Neuronal stem cell (in vitro differentiated cells): Measurements from ENCODE around the gene CATSPERD.
A peak's percentile ranks its signal among the peaks of the same experiment; 100 is the strongest.
"Not testable (repeated sequence)": the region's sequence is repeated elsewhere in the genome, so short reads cannot be mapped to it uniquely, and the experiment has no call there.

Experiments
- DNase-seq: peaks from one replicate; pipeline ENCODE4 v3.0.0-alpha.2; 2013; ENCODE audit warnings: low spot score
- H2AFZ ChIP-seq: one replicate; pipeline ENCODE4 v1.6.1; 2013; ENCODE audit warnings: mild to moderate bottlenecking, low read length, inconsistent platforms
- H2AK5ac ChIP-seq: 2 replicates; pipeline ENCODE4 v1.6.1; 2013; ENCODE audit warnings: low read depth, mild to moderate bottlenecking, inconsistent platforms, low read length, moderate library complexity, mixed read lengths
- H2BK120ac ChIP-seq: 2 replicates; pipeline ENCODE4 v1.6.1; 2013; ENCODE audit warnings: low read depth, mild to moderate bottlenecking, inconsistent platforms, low read length, moderate library complexity, mixed read lengths
- H2BK12ac ChIP-seq: one replicate; pipeline ENCODE4 v1.6.1; 2013; ENCODE audit warnings: low read length, inconsistent platforms
- H2BK15ac ChIP-seq: 2 replicates; pipeline ENCODE4 v1.6.1; 2013; ENCODE audit warnings: mild to moderate bottlenecking, low read length, inconsistent platforms, mixed read lengths
- H2BK5ac ChIP-seq: one replicate; pipeline ENCODE4 v1.6.1; 2013; ENCODE audit warnings: inconsistent platforms, mild to moderate bottlenecking, low read length, moderate library complexity
- H3K14ac ChIP-seq: one replicate; pipeline ENCODE4 v1.6.1; 2013; ENCODE audit warnings: low read length, inconsistent platforms
- H3K18ac ChIP-seq: 2 replicates; pipeline ENCODE4 v1.6.1; 2013; ENCODE audit warnings: low read length, inconsistent platforms
- H3K23ac ChIP-seq: 2 replicates; pipeline ENCODE4 v1.6.1; 2013; ENCODE audit warnings: low read depth, mild to moderate bottlenecking, mixed read lengths, low read length, inconsistent platforms; ENCODE audit not compliant: poor library complexity
- H3K27ac ChIP-seq: replicated peaks from 3 replicates; pipeline ENCODE4 v1.5.1; 2013; ENCODE audit warnings: low read length, inconsistent platforms
- H3K27me3 ChIP-seq, 3 experiments: 2 replicates each; pipeline ENCODE4 v1.6.1; 2013; ENCODE audit warnings: low read length in 3 of 3, mild to moderate bottlenecking in 2 of 3, inconsistent platforms in 1 of 3, low read depth in 1 of 3, mixed read lengths in 1 of 3, moderate library complexity in 1 of 3; ENCODE audit not compliant: control insufficient read depth in 3 of 3, insufficient read depth in 3 of 3
- H3K36me3 ChIP-seq, 2 donors: replicated peaks in 1 of 2; 2 replicates each; pipeline ENCODE4 v1.6.1; 2013; ENCODE audit warnings: low read length in 2 of 2; ENCODE audit not compliant: control insufficient read depth in 2 of 2, insufficient read depth in 2 of 2
- H3K4ac ChIP-seq: 2 replicates; pipeline ENCODE4 v1.6.1; 2013; ENCODE audit warnings: inconsistent platforms, mild to moderate bottlenecking, low read length, moderate library complexity
- H3K4me1 ChIP-seq, 2 donors: 1 replicate in 1 of 2; 2 replicates in 1 of 2; pipeline ENCODE4 v1.6.1; 2013; ENCODE audit warnings: low read length in 2 of 2, low read depth in 1 of 2; ENCODE audit not compliant: control insufficient read depth in 2 of 2, insufficient read depth in 1 of 2
- H3K4me2 ChIP-seq: one replicate; pipeline ENCODE4 v1.6.1; 2013; ENCODE audit warnings: mild to moderate bottlenecking, low read length, inconsistent platforms; ENCODE audit not compliant: insufficient read depth, poor library complexity, severe bottlenecking
- H3K4me3 ChIP-seq, 2 donors: 2 replicates each; pipeline ENCODE4 v1.5.1; 2013; ENCODE audit warnings: low read length in 2 of 2, mild to moderate bottlenecking in 2 of 2, inconsistent platforms in 1 of 2, moderate library complexity in 1 of 2
- H3K79me1 ChIP-seq: one replicate; pipeline ENCODE4 v1.6.1; 2013; ENCODE audit warnings: low read depth, mild to moderate bottlenecking, inconsistent platforms, low read length, moderate library complexity
- H3K9ac ChIP-seq: one replicate; pipeline ENCODE4 v1.6.1; 2013; ENCODE audit warnings: mild to moderate bottlenecking, low read depth, low read length, inconsistent platforms; ENCODE audit not compliant: poor library complexity
- H3K9me3 ChIP-seq, 2 donors: replicated peaks in 1 of 2; 2 replicates each; pipeline versions ENCODE3 to v1.6.1; 2013; ENCODE audit warnings: low read length in 2 of 2, mild to moderate bottlenecking in 2 of 2, inconsistent platforms in 1 of 2, low read depth in 1 of 2, mixed read lengths in 1 of 2, moderate library complexity in 1 of 2; ENCODE audit not compliant: control insufficient read depth in 2 of 2, insufficient read depth in 1 of 2
- H4K8ac ChIP-seq: one replicate; pipeline ENCODE4 v1.6.1; 2013; ENCODE audit warnings: low read depth, mild to moderate bottlenecking, inconsistent platforms, low read length, moderate library complexity
- H4K91ac ChIP-seq: one replicate; pipeline ENCODE4 v1.6.1; 2013; ENCODE audit warnings: low read length, low read depth, mild to moderate bottlenecking, inconsistent platforms; ENCODE audit not compliant: poor library complexity
- WGBS, 2 donors: extraction: QIAGEN DNeasy Blood & Tissue Kit; methylation state at CpG; one replicate each; pipeline ENCODE4 v1.1.7; 2013; ENCODE audit warnings: missing lambda C conversion rate in 2 of 2, mixed read lengths in 1 of 2; ENCODE audit not compliant: insufficient read length in 2 of 2, insufficient replicate concordance in 1 of 2; ENCODE audit errors: extremely low coverage in 2 of 2; 5-methylcytosine and 5-hydroxymethylcytosine counted together

The CATSPERD gene

DNA sequence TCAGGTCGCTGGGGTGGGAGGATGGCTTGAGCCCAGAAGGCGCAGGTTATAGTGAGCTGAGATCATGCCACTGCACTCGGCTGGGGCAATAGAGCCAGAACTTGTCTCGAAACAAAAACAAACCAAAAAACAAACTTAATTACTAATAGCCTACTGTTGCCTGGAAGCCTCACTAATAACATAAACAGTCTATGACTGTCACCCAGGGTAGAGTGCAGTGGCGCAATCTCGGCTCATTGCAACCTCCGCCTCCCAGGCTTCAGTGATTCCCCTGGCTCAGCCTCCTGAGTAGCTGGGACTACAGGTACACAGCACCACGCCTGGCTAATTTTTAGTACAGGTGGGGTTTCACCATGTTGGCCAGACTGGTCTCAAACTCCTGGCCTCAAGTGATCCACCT lies 18.0 kb downstream of the CATSPERD start:
- Histone ChIP-seq H3K4ac (no peak overlapping the region), H3K27me3 (peaks cover 0 to 3% (median 0%) of the 10 kb centered on the region in 3 experiments), H2BK120ac (no peak overlapping the region), H3K9ac (no peak overlapping the region), H4K91ac (no peak overlapping the region), H3K36me3 (peaks cover 0 to 2% of the 10 kb centered on the region in 2 donors), H3K23ac (no peak overlapping the region), H3K14ac (no peak overlapping the region), H3K9me3 (peaks cover 0 to 3% of the 10 kb centered on the region in 2 donors), H3K4me3 (no peak overlapping the region), H3K27ac (no peak overlapping the region), H4K8ac (no peak overlapping the region), H2BK15ac (no peak overlapping the region), H2BK5ac (no peak overlapping the region), H3K79me1 (peaks cover 2% of the 10 kb centered on the region), H3K4me1 (peaks cover 0 to 2% of the 10 kb centered on the region in 2 donors), H3K18ac (no peak overlapping the region), H3K4me2 (no peak overlapping the region), H2AK5ac (no peak overlapping the region), H2AFZ (no peak overlapping the region), H2BK12ac (no peak overlapping the region)
- no CpG with 5 or more reads among the region's 8 CpGs for WGBS, 2 donors
- DNase-seq: no peak

GRCh38 chr19:5742051-5742450 lies 21.6 kb downstream of the CATSPERD start:
- Histone ChIP-seq H2BK120ac (no peak overlapping the region), H2BK5ac (no peak overlapping the region), H3K9ac (peak overlapping the region; percentile 77), H2AFZ (no peak overlapping the region), H3K23ac (peak overlapping the region; percentile 98), H3K36me3 (peaks cover 0 to 2% of the 10 kb centered on the region in 2 donors), H3K79me1 (peaks cover 2% of the 10 kb centered on the region), H3K4me2 (no peak overlapping the region), H3K27me3 (peaks cover 0 to 3% (median 0%) of the 10 kb centered on the region in 3 experiments), H4K91ac (peak overlapping the region; percentile 53), H2BK15ac (no peak overlapping the region), H3K27ac (no peak overlapping the region), H3K4me1 (peaks cover 0 to 2% of the 10 kb centered on the region in 2 donors), H3K14ac (no peak overlapping the region), H4K8ac (peak overlapping the region; percentile 65), H2AK5ac (no peak overlapping the region), H3K9me3 (peaks cover 0 to 3% of the 10 kb centered on the region in 2 donors), H3K4ac (peak overlapping the region; percentile 98), H2BK12ac (no peak overlapping the region), H3K4me3 (peak overlapping the region in 1 of 2 donors; percentile 57), H3K18ac (no peak overlapping the region)
- WGBS, 2 donors: 100% methylated on average over 5 of the region's 19 CpGs; no CpG with 5 or more reads in 1 of the 2 donors
- no peak for DNase-seq

DNA sequence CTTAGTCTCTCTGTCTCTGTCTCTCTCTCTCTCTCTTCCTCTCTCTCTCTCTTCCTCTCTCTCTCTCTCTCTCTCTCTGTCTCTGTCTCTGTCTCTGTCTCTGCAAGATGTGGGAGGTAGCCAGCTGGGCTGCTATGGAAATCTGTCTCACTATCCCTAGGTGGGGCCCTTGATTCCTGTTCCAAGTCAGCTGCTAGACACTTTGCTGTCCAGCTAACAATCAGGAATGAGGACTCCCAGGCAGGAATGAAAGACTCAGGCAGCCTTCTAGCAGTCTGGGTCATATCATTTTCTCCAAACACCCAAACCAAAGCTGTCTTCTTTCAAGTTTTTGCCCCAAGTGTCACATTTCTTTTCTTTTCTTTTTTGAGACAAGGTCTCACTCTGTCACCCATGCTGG lies 23.2 kb downstream of the CATSPERD start:
- H3K27me3 ChIP-seq: peaks cover 0 to 3% (median 0%) of the 10 kb centered on the region in 3 experiments
- DNase-seq: no peak
- no peak overlapping the region for H2AFZ ChIP-seq
- H2BK120ac ChIP-seq: no peak overlapping the region
- peaks cover 0 to 2% of the 10 kb centered on the region in 2 donors for H3K4me1 ChIP-seq
- H3K4ac ChIP-seq: no peak overlapping the region
- H4K8ac ChIP-seq: no peak overlapping the region
- no peak overlapping the region for H2BK12ac ChIP-seq
- peaks cover 0 to 3% of the 10 kb centered on the region in 2 donors for H3K9me3 ChIP-seq
- no peak overlapping the region for H3K18ac ChIP-seq
- H3K9ac ChIP-seq: no peak overlapping the region
- H3K23ac ChIP-seq: no peak overlapping the region
- H3K79me1 ChIP-seq: peaks cover 2% of the 10 kb centered on the region
- no peak overlapping the region for H2BK15ac ChIP-seq
- no peak overlapping the region for H3K27ac ChIP-seq
- no peak overlapping the region for H2BK5ac ChIP-seq
- no peak overlapping the region for H3K4me3 ChIP-seq
- H2AK5ac ChIP-seq: no peak overlapping the region
- peaks cover 0 to 2% of the 10 kb centered on the region in 2 donors for H3K36me3 ChIP-seq
- H3K14ac ChIP-seq: no peak overlapping the region
- H4K91ac ChIP-seq: no peak overlapping the region
- no peak overlapping the region for H3K4me2 ChIP-seq

GRCh38 chr19:5744999-5745398 lies 24.6 kb downstream of the CATSPERD start:
- H3K4me2 ChIP-seq, H3K4me1 ChIP-seq, H2BK12ac ChIP-seq, DNase-seq, H3K9me3 ChIP-seq, H3K27ac ChIP-seq, H3K14ac ChIP-seq, H3K4ac ChIP-seq, H2AFZ ChIP-seq, H4K91ac ChIP-seq, H2BK5ac ChIP-seq, H2BK15ac ChIP-seq, H2BK120ac ChIP-seq, H3K23ac ChIP-seq, H2AK5ac ChIP-seq, H3K9ac ChIP-seq, H3K36me3 ChIP-seq, H3K4me3 ChIP-seq, H3K79me1 ChIP-seq, H3K18ac ChIP-seq, H4K8ac ChIP-seq, H3K27me3 ChIP-seq: not testable (repeated sequence)
- WGBS, 2 donors: no CpG with 5 or more reads among the region's 10 CpGs
